Measurements from ENCODE around the gene REPIN1. TPM values are rescaled to one million over a fixed set of nuclear protein-coding genes. Genes with fewer than 3 reads are reported as not detected.

Gene REPIN1
- total RNA-seq, 4 donors from 2014 or later: 115 to 332 (median 159) TPM

DNA sequence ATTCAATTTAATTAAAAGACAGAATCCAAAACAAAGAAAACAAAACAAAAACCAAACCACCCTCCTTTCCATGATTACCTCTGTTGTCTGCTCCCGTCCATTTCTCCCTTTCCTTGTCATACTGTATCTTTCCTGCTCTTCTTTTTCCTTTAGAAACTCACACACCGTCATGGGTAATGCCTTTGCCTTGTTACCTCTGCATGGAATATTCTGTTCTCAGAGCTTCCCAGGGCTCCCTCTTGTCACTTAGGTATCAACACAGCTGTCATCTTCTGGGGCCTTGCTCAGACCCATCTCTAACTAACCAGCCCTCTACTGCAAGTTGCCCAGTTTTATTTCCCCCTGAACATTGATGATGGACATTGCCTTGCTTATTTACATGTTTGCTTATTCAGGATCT, 51.6 kb downstream of the REPIN1 start:
- Histone ChIP-seq H3K4me1 (no peaks in the 10 kb centered on the region), H3K9me3 (no peaks in the 10 kb centered on the region), H3K27me3 (no peaks in the 10 kb centered on the region), H3K36me3 (no peaks in the 10 kb centered on the region), H3K27ac (no peak overlapping the region), H3K4me3 (no peak overlapping the region)
- ATAC-seq (no peak), DNase-seq (no peak)
- TF ChIP-seq, protein P1, sequence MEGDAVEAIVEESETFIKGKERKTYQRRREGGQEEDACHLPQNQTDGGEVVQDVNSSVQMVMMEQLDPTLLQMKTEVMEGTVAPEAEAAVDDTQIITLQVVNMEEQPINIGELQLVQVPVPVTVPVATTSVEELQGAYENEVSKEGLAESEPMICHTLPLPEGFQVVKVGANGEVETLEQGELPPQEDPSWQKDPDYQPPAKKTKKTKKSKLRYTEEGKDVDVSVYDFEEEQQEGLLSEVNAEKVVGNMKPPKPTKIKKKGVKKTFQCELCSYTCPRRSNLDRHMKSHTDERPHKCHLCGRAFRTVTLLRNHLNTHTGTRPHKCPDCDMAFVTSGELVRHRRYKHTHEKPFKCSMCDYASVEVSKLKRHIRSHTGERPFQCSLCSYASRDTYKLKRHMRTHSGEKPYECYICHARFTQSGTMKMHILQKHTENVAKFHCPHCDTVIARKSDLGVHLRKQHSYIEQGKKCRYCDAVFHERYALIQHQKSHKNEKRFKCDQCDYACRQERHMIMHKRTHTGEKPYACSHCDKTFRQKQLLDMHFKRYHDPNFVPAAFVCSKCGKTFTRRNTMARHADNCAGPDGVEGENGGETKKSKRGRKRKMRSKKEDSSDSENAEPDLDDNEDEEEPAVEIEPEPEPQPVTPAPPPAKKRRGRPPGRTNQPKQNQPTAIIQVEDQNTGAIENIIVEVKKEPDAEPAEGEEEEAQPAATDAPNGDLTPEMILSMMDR (IDR thresholded peaks at IDR 0.05 in 4 of 5, conservative IDR thresholded peaks at IDR 0.05 in 1 of 5): no peak
- no peak for TF ChIP-seq POLR2A (IDR thresholded peaks at IDR 0.05)
- intact Hi-C loops (cut with DNase I; ENCODE audit: low total_unique reads): loop anchor here (2.0 kb wide), 2 partner anchors 15 to 63 kb away; a partner anchor contains a TSS
- in situ Hi-C loops (cut with MboI; ENCODE audit: low sequenced_read_pairs in 4 of 4): loop anchor here in 2 of 4 donors (25.0 kb wide), 1 partner anchor 133 kb away; no protein-coding TSS in a partner anchor

- Histone ChIP-seq H3K9me3 (no peaks in the 10 kb centered on the region), H3K4me3 (peak overlapping the region in 1 of 4 donors; percentile 32), H3K27ac (no peak overlapping the region), H3K36me3 (no peaks in the 10 kb centered on the region), H3K27me3 (no peaks in the 10 kb centered on the region), H3K4me1 (no peaks in the 10 kb centered on the region)
- intact Hi-C loops (cut with DNase I; ENCODE audit: low total_unique reads): loop anchor here (1.0 to 2.0 kb wide), 3 partner anchors 16 to 135 kb away; a partner anchor contains a TSS
- in situ Hi-C loops (cut with MboI; ENCODE audit: low sequenced_read_pairs in 4 of 4): loop anchor here in 2 of 4 donors (25.0 kb wide), 1 partner anchor 134 kb away; no protein-coding TSS in a partner anchor
- DNase-seq (peak; percentile 57 to 65), ATAC-seq (peak; percentile 97 to 99)
- TF ChIP-seq POLR2A (IDR thresholded peaks at IDR 0.05): no peak
- TF ChIP-seq, protein P1 (IDR thresholded peaks at IDR 0.05 in 4 of 5, conservative IDR thresholded peaks at IDR 0.05 in 1 of 5): peak; percentile 66 to 94 (median 77)
These were observed 52.5 kb downstream of the REPIN1 start for GRCh38 chr7:150420987-150421674.

- DNase-seq: no peak
- H3K27me3 ChIP-seq: no peaks in the 10 kb centered on the region
- no peak overlapping the region for H3K4me3 ChIP-seq
- H3K36me3 ChIP-seq: no peaks in the 10 kb centered on the region
- no peaks in the 10 kb centered on the region for H3K4me1 ChIP-seq
- no peak overlapping the region for H3K27ac ChIP-seq
- H3K9me3 ChIP-seq: no peaks in the 10 kb centered on the region
- no peak for ATAC-seq
- in situ Hi-C loops (cut with MboI; ENCODE audit: low sequenced_read_pairs in 4 of 4) (loop anchor here in 2 of 4 donors (25.0 kb wide), 1 partner anchor 135 kb away; no protein-coding TSS in a partner anchor), intact Hi-C loops (cut with DNase I; ENCODE audit: low total_unique reads) (loop anchor here (1.0 to 2.0 kb wide), 3 partner anchors 17 to 136 kb away; a partner anchor contains a TSS)
- TF ChIP-seq POLR2A (IDR thresholded peaks at IDR 0.05): no peak
- TF ChIP-seq, protein P1 (IDR thresholded peaks at IDR 0.05 in 4 of 5, conservative IDR thresholded peaks at IDR 0.05 in 1 of 5): no peak
These were observed 53.2 kb downstream of the REPIN1 start for GRCh38 chr7:150421831-150422230.

Other genes starting within 250 kb of the REPIN1 start
- gene LRRC61, start 45.5 kb upstream of the REPIN1 start, total RNA-seq: 1 to 10 TPM in 3 of 4 donors, under 1 TPM in 1; 0.62 to 6.8 (median 1.9) TPM
- gene ACTR3C, start 45.3 kb upstream of the REPIN1 start, total RNA-seq: 1 to 10 TPM in 2 of 4 donors, under 1 TPM in 1, not detected in 1; 0.27 to 2.7 (median 1.1) TPM
- gene RARRES2, start 27.2 kb upstream of the REPIN1 start, total RNA-seq: 10 to 100 TPM in 1 of 4 donors, 1 to 10 TPM in 3; 4.7 to 14.3 (median 6.5) TPM
- 1 to 10 TPM; 3.1 to 7.5 (median 3.3) TPM for gene ZNF775, start 10.5 kb downstream of the REPIN1 start, total RNA-seq
- 10 to 100 TPM in 1 of 4 donors, 1 to 10 TPM in 3; 5.4 to 10.4 (median 7.1) TPM for gene GIMAP8, start 81.8 kb downstream of the REPIN1 start, total RNA-seq
- 1 to 10 TPM; 6.6 to 7.8 (median 7.0) TPM for gene GIMAP7, start 146.1 kb downstream of the REPIN1 start, total RNA-seq
- 10 to 100 TPM; 11.9 to 16.9 (median 15.0) TPM for gene GIMAP4, start 198.6 kb downstream of the REPIN1 start, total RNA-seq

Data from gastrocnemius medialis (tissue), 4 donors.